Heart left ventricle (tissue), 16 donors: ENCODE measurements around the gene MTLN. TPM values are rescaled to one million over a fixed set of nuclear protein-coding genes. Genes with fewer than 3 reads are reported as not detected.
"Not testable (repeated sequence)": the region's sequence is repeated elsewhere in the genome, so short reads cannot be mapped to it uniquely, and the experiment has no call there.

Experiments
- ATAC-seq, 4 donors: fragments of 200-7000 bp; cut with Tn5 transposase; one replicate each; pipeline ENCODE4 v1.9.1; 2020 to 2022; ENCODE audit warnings: moderate library complexity in 4 of 4, mild to moderate bottlenecking in 3 of 4, moderate number of reproducible peaks in 1 of 4
- DNase-seq, 5 donors: peaks; one replicate each; pipeline ENCODE4 v3.0.0-alpha.2; 2020
- H3K27ac ChIP-seq, 12 donors: fragments of 200-600 bp; sonication (generic) in 4 of 12; one replicate each; pipeline versions ENCODE4 v1.5.0 to v1.8.0; 2016 to 2022; ENCODE audit warnings: mild to moderate bottlenecking in 2 of 12
- H3K27me3 ChIP-seq, 9 donors: fragments of 200-600 bp; sonication (generic) in 2 of 9; one replicate each; pipeline versions ENCODE4 v1.5.1 to v1.8.0; 2016 to 2022; ENCODE audit warnings: mild to moderate bottlenecking in 3 of 9
- H3K36me3 ChIP-seq, 9 donors: fragments of 200-600 bp; sonication (generic) in 2 of 9; one replicate each; pipeline versions ENCODE4 v1.5.0 to v1.8.0; 2018 to 2022; ENCODE audit warnings: mild to moderate bottlenecking in 2 of 9
- H3K4me1 ChIP-seq, 12 donors: fragments of 200-600 bp; sonication (generic) in 4 of 12; one replicate each; pipeline versions ENCODE4 v1.5.0 to v1.8.0; 2016 to 2022; ENCODE audit warnings: mild to moderate bottlenecking in 3 of 12
- H3K4me3 ChIP-seq, 12 donors: fragments of 200-600 bp; sonication (generic) in 4 of 12; one replicate each; pipeline versions ENCODE4 v1.5.0 to v1.8.0; 2017 to 2022; ENCODE audit warnings: mild to moderate bottlenecking in 9 of 12, moderate library complexity in 4 of 12
- H3K9me3 ChIP-seq, 12 donors: fragments of 200-600 bp; sonication (generic) in 4 of 12; one replicate each; pipeline versions ENCODE4 v1.5.0 to v1.8.0; 2016 to 2022; ENCODE audit warnings: mild to moderate bottlenecking in 1 of 12
- POLR2A ChIP-seq, 2 donors: fragments of 450-650 bp; IDR thresholded peaks; one replicate each; pipeline ENCODE4 v1.6.1; 2017; ENCODE audit warnings: antibody characterized with exemption in 2 of 2, mild to moderate bottlenecking in 2 of 2, moderate library complexity in 2 of 2
- WGBS, 4 donors: extraction: QIAGEN DNeasy Blood & Tissue Kit in 2 of 4; methylation state at CpG; one replicate each; pipeline versions ENCODE4 v1.1.5 to v1.1.7; 2013 to 2018; 5-methylcytosine and 5-hydroxymethylcytosine counted together
- intact Hi-C, 10 donors: fragments of 100-400 bp; cut with DNase I; formaldehyde crosslinking; loops; one replicate each; pipeline versions ENCODE4 v1.11.1 to v1.14.2; 2022
- long read RNA-seq, 3 donors: library from polyadenylated mRNA; unstranded; transcript quantifications; one replicate each; pipeline ENCODE4 v2.0.0, GENCODE V29; 2020 to 2021
- polyA plus RNA-seq, 2 donors: library from polyadenylated mRNA; stranded (reverse); fragments of 200-250 nt; gene quantifications; one replicate each; pipeline ENCODE4 v1.2.3, GENCODE V29; 2013
- total RNA-seq, 9 donors: library from RNA; depleted of rRNA in 2 of 9; stranded (reverse); fragments of >200 nt in 2 of 9; fragmentation: NEBNext Ultra II Directional in 3 of 9; extraction: Animal tissue kit (Norgen Biotek cat#: 25700) in 3 of 9; gene quantifications; one replicate each; pipeline versions ENCODE4 v1.1.0 to v1.2.4, GENCODE V29; 2016 to 2023
- TF ChIP-seq, protein P1 (sequence below), 12 donors: fragments of 200-600 bp; sonication (generic) in 4 of 12; IDR thresholded peaks; one replicate each; pipeline versions ENCODE4 v1.5.0 to v1.8.0; 2018 to 2022; ENCODE audit warnings: antibody characterized with exemption in 12 of 12, mild to moderate bottlenecking in 5 of 12
- donor health status: ischemic (EF 13 %, LVEDD 7.1; RV severe dilation, severe dysfunction).
- donor health status: healthy with polysubstance abuse.
- donor health status: DM: no; HTN: yes; CAD: no.
- donor health status: DM: no; HTN: no; CAD: no.
- donor health status: ischemic (EF 25% LVEDD 6.9; RV normal size, moderate dysfunction).
- donor health status: ischemic (EF 25% LVEDD 5.7; RV mildly dilated, moderate dysfunction).
- donor health status: healthy.
- donor health status: DM: yes; HTN: yes; CAD: no.
- donor health status: ischemic (EF 35%, LVEDD 5.7; RV mildly dilated, moderate dysfunction).
- donor health status: nonischemic (EF 11% LVEDD 7.7; RV severe dilation, severe dysfunction).
- donor health status: DM: yes; HTN: yes; CAD: no.
- donor health status: PGD.
- donor health status: ischemic (EF 29% LVEDD 5.4; RV normal size, mild dysfunction).
- donor health status: nonischemic (EF 23%, LVEDD 6.1; RV moderate dilation, normal function).

Gene MTLN, protein sequence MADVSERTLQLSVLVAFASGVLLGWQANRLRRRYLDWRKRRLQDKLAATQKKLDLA
- total RNA-seq (100 to 1,000 TPM; 106 to 217 (median 158) TPM), polyA plus RNA-seq (100 to 1,000 TPM; 330 to 927 TPM)
- long read RNA-seq, donor 1, transcript MTLN-203 (2 exons, 441 nt), result major isoform, 103 of 104 reads
- long read RNA-seq, donor 1, partial matches to known transcripts, result 0 of 104 reads
- long read RNA-seq, donor 1, other reads (novel, unspliced or antisense), result 1 of 104 reads
- long read RNA-seq, donor 2, transcript MTLN-203 (2 exons, 441 nt), result major isoform, 24 of 27 reads
- long read RNA-seq, donor 2, partial matches to known transcripts, result 0 of 27 reads
- long read RNA-seq, donor 2, other reads (novel, unspliced or antisense), result 3 of 27 reads
- long read RNA-seq, donor 3, transcript MTLN-203 (2 exons, 441 nt), result major isoform, 77 of 78 reads
- long read RNA-seq, donor 3, partial matches to known transcripts, result 0 of 78 reads
- long read RNA-seq, donor 3, other reads (novel, unspliced or antisense), result 1 of 78 reads

DNA sequence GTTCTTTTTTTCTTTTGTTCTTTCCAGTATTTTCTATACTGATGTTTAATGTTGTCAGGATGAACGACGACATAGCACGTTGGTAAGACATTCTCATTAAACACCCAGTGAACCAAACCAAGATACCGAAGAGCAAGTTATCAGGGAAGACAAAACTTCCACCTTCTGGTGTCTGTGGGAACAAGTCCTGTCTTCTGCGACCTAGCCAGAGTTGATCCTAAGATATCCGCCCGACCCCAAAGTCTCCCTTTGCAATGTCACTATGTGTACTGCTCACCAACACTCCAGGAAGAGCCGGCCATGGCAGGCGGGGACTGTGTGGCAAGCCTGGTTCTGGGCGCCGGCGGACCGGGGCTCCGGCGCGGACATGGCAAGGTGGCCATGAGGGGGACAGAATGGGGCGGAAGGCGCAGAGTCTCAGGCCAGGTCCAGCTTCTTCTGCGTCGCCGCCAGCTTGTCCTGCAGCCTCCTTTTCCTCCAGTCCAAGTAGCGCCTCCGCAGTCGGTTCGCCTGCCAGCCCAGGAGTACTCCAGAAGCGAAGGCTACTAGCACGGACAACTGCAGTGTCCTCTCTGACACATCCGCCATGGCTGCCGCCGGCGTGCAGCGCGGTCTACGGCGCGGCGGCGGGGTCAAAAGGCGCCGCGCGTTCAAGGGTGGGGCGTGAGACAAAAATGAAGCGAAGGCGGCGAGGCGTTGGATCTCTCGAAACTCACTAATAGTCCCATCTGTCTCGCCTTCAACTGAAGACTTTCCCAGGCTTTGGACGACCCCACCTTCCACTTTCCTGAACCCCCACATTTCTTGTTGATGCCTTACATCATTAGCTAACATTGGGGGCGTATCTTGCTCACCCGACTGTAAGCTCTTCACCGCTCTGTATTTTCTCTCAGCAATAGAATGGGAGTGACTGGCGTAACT lies at the start of gene MTLN:
Gene MTLN, minus strand, starts transcription at position 610 of the 921 bp plus-strand sequence. Its CDS starts 22 bp downstream, at position 588.
- H3K4me3 ChIP-seq, result peak within 1 kb of the TSS; percentile 53 to 95 (median 76)
- peak in 1 of 2 donors; percentile 62 for TF ChIP-seq POLR2A (IDR thresholded peaks at IDR 0.05)
- TF ChIP-seq, protein P1, sequence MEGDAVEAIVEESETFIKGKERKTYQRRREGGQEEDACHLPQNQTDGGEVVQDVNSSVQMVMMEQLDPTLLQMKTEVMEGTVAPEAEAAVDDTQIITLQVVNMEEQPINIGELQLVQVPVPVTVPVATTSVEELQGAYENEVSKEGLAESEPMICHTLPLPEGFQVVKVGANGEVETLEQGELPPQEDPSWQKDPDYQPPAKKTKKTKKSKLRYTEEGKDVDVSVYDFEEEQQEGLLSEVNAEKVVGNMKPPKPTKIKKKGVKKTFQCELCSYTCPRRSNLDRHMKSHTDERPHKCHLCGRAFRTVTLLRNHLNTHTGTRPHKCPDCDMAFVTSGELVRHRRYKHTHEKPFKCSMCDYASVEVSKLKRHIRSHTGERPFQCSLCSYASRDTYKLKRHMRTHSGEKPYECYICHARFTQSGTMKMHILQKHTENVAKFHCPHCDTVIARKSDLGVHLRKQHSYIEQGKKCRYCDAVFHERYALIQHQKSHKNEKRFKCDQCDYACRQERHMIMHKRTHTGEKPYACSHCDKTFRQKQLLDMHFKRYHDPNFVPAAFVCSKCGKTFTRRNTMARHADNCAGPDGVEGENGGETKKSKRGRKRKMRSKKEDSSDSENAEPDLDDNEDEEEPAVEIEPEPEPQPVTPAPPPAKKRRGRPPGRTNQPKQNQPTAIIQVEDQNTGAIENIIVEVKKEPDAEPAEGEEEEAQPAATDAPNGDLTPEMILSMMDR (IDR thresholded peaks at IDR 0.05), result no peak
- DNase-seq, result peak; percentile 60 to 83 (median 78)
- H3K36me3 ChIP-seq, result peaks cover 0 to 24% (median 14%) of the 10 kb centered on the region in 9 donors
- H3K27me3 ChIP-seq, result peaks cover 0 to 2% (median 0%) of the 10 kb centered on the region in 9 donors
- 0 to 22% (median 12%) methylated on average over 45 to 54 of the region's 54 CpGs for WGBS, 4 donors
- peak; percentile 76 to 92 (median 90) for ATAC-seq
- H3K27ac ChIP-seq, result peak within 1 kb of the TSS; percentile 69 to 95 (median 88)
- H3K4me1 ChIP-seq, result peaks cover 0 to 19% (median 10%) of the 10 kb centered on the region in 12 donors
- intact Hi-C loops, result no loop called here
- peaks cover 0 to 11% (median 0%) of the 10 kb centered on the region in 12 donors for H3K9me3 ChIP-seq

DNA sequence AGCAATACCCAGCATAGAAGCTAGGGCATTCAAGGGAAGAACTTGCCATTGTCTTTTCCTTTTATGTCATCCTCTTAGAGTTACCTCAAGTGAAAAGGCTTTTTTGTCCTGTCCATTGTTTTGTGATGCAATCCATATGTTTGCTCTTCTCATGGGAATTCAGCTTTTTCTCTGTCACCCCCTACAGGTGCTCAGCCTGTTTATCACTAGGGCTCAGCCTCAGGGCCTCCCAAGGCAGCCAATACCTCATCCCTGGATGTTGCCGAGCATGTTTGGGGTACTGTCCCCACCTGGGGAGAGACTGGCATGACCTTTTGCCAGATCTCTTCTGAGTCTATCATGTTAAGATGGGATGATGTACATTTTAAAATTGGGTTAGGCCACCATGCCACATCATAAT lies 49.6 kb upstream of the MTLN start:
- ATAC-seq, intact Hi-C loops, H3K27ac ChIP-seq, DNase-seq, H3K9me3 ChIP-seq, H3K36me3 ChIP-seq, H3K4me3 ChIP-seq, H3K4me1 ChIP-seq, H3K27me3 ChIP-seq: not testable (repeated sequence)
- WGBS, 4 donors, result no CpG with 5 or more reads among the region's 1 CpG

DNA sequence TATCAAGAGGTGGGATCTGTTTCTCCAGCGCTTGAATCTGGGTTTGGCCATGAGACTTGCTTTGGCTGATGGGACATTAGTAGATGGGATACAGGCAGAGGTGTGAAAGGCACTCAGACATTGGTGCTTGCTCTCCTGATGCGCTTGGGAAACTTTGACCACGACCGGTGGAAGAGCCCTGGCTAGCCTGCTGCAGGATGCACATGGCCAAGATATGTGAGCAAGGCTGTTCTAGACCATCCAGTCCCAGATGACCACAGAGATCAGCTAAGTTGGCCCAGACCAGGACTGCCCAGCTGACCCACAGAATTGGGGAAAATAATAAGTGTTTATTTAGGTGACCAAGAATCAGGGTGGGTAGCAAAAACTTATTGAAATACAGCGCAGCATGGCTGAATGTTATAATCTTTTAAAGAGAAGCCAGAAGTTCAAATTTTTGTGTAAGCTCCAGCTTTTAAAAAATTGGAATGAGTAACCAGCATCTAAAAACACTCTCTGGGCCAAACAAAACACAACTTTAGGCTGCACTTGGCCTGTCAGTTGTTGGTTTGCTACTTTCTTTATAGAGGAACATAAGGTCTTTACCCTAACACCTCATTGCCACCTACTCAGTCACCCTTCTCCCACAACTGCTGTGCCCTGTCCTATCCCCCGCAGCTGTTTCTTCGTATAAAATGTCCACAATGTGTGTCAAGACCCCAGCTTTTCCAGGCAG lies 35.9 kb upstream of the MTLN start:
- H3K4me1 ChIP-seq, H3K4me3 ChIP-seq, H3K27ac ChIP-seq, intact Hi-C loops, H3K27me3 ChIP-seq, H3K36me3 ChIP-seq, H3K9me3 ChIP-seq: not testable (repeated sequence)
- DNase-seq (peak in 4 of 5 donors; percentile 15 to 37 (median 24)), ATAC-seq (peak in 3 of 4 donors; percentile 37 to 59 (median 55))
- WGBS, 4 donors, result 57 to 75% (median 65%) methylated on average over 6 of the region's 7 CpGs

DNA sequence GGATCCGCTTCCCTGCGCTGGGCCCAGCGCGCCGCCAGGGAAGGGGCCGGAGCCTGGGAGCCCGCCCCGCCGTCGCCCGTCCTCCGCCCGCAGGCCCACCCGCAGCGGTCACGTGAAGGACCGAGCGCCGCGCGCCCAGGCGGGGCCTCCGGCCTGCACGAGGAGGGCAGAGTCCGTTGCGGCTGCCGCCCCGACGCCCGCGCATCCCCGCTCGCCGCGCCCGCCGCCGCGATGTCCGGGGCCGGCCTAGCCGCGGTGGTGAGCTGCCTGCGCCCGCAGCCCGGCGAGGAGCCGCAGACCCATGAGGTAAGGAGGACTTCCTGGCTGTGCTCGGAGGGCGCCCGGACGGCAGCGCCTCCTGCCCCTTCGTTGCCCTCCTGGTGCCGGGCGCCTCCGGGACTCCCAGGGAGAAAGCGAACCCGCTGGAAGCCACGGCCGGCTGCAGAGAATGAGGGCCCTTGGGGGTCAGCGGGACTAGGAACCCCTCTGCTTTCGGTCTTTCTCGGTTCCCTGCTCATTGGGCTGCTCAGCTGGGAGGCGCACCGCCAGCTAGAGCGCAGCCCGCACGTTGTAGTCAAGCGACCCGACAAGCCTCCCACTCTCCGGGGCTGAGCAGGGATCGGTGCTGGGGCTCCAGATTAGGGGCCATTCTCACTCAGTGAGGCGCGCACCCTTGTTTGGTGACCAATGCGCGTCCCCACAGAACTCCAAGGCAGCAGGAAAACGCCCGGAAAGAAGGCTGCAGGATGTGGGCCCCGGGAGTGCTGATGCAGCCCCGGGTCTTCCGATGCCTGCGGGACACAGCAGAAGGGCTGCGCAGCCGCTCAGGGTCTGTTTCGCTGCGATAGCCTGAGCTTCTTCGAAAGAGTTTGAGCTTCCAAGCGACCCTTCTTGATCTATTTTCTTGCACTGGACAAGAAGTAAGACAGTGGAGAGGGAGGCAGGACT lies 33.4 kb upstream of the MTLN start:
- DNase-seq, H3K36me3 ChIP-seq, H3K4me1 ChIP-seq, H3K4me3 ChIP-seq, H3K27ac ChIP-seq, intact Hi-C loops, H3K9me3 ChIP-seq, H3K27me3 ChIP-seq: not testable (repeated sequence)
- WGBS, 4 donors, result no CpG with 5 or more reads among the region's 89 CpGs
- peak; percentile 32 to 79 (median 70) for ATAC-seq

DNA sequence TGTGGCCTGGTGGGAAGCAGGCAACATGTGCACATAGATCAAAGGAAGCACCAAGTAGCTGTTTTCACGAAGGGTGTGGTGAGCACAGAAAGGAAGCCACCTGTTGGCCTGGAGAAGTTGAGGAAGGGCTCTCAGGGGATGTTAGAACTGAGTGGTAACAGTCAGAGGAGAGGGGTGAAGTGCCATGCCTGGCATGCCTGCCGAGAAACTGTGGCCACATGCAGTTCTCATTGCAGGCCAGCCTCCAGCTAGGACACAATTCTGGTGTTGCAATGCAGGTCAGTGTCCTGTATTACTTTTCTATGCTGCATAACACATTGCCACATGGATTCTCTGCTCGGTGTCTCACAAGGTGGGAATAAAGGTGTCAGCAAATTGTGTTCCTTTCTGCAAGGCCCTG lies 30.9 kb upstream of the MTLN start:
- H3K36me3 ChIP-seq, H3K27me3 ChIP-seq, intact Hi-C loops, H3K4me3 ChIP-seq, H3K4me1 ChIP-seq, ATAC-seq, H3K27ac ChIP-seq, DNase-seq, H3K9me3 ChIP-seq: not testable (repeated sequence)
- WGBS, 4 donors, result 80 to 100% (median 93%) methylated on average over 1 of the region's 3 CpGs

DNA sequence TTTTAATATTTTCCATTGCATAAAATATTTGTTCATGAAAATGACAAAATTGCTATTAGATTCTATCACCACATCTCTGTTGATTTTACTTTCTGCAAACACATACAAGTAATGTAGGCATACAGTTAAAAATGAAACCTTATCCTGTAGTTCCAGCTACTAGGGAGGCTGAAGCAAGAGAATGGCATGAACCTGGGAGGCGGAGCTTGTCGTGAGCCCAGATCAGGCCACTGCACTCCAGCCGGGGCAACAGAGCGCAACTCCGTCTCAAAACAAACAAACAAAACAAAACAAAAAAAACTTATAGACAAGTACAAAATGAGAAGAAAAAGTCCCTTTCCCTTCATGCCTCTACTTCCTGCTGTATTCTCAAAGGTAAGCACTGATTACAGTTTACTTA lies 22.2 kb upstream of the MTLN start:
- H3K9me3 ChIP-seq, H3K4me3 ChIP-seq, H3K36me3 ChIP-seq, H3K27ac ChIP-seq, H3K4me1 ChIP-seq, DNase-seq, ATAC-seq, intact Hi-C loops, H3K27me3 ChIP-seq: not testable (repeated sequence)
- WGBS, 4 donors, result 50 to 58% (median 51%) methylated on average over 5 of the region's 5 CpGs

DNA sequence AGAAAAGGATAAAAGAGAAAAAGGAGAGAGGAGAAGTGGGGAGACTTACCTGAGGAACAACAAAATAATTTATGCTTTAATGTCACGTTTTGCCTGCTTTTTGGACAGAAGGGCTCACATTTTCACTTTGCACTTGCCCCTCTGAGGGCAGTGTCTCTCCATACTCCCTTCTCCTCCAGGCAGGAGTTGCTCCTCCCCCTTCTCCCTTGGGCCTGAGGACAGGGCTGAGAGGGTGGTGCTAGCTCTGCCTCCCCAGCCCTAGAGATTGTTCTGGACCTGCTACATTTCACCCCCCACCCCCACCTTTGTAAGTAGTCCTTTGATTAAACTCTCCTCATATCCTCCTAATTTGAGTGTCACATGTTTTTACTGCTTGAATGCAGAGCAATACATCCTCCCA lies 17.5 kb upstream of the MTLN start:
- H3K27me3 ChIP-seq, result peaks cover 0 to 17% (median 3%) of the 10 kb centered on the region in 9 donors
- H3K36me3 ChIP-seq, H3K4me1 ChIP-seq, H3K9me3 ChIP-seq, DNase-seq, ATAC-seq, H3K4me3 ChIP-seq, H3K27ac ChIP-seq, intact Hi-C loops: not testable (repeated sequence)
- no CpG with 5 or more reads among the region's 1 CpG for whole genome bisulfite sequencing, 4 donors

DNA sequence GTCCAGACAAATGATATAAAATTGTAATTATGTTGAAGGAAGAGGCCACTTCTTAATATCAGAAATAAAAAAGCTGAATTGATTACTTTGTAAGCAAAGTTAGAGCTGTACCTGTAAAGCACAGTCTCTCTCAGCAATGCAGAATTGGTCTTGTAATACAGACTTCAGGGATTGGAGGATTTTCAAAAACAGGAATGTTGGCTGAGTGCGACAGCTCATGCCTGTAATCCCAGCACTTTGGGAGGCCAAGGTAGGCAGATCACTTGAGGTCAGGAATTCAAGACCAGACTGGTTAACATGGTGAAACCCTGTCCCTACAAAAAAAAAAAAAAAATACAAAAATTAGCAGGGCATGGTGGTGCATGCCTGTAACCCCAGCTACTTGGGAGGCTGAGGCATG lies 10.3 kb upstream of the MTLN start:
- DNase-seq, H3K27ac ChIP-seq, H3K9me3 ChIP-seq, H3K4me3 ChIP-seq, intact Hi-C loops, H3K36me3 ChIP-seq, ATAC-seq, H3K4me1 ChIP-seq: not testable (repeated sequence)
- WGBS, 4 donors, result 86 to 100% (median 94%) methylated on average over 1 of the region's 1 CpG
- peaks cover 0 to 35% (median 6%) of the 10 kb centered on the region in 9 donors for H3K27me3 ChIP-seq
